ENCODE data around the gene GPC3.

DNA sequence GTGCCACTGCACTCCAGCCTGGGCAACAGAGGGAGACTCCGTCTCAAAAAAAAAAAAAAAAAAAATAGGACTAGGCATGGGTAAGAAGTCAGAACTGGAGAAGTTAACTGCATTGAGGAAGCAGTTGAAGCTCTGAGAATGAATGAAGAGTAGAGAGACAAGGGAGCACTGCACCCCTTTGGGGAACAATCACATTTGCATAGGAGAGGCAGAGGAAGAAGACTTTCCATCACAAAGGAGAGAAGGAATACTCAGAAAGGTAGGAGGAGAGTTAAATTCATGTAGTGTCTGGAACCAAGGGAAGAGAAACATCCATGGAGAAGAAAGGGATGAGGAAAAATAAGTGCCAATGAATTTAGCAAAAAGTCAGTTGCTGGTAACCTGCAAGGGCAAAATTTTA, 72.4 kb downstream of the GPC3 start:
- TF ChIP-seq, protein P1, sequence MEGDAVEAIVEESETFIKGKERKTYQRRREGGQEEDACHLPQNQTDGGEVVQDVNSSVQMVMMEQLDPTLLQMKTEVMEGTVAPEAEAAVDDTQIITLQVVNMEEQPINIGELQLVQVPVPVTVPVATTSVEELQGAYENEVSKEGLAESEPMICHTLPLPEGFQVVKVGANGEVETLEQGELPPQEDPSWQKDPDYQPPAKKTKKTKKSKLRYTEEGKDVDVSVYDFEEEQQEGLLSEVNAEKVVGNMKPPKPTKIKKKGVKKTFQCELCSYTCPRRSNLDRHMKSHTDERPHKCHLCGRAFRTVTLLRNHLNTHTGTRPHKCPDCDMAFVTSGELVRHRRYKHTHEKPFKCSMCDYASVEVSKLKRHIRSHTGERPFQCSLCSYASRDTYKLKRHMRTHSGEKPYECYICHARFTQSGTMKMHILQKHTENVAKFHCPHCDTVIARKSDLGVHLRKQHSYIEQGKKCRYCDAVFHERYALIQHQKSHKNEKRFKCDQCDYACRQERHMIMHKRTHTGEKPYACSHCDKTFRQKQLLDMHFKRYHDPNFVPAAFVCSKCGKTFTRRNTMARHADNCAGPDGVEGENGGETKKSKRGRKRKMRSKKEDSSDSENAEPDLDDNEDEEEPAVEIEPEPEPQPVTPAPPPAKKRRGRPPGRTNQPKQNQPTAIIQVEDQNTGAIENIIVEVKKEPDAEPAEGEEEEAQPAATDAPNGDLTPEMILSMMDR (IDR thresholded peaks at IDR 0.05): no peak
- no peak for TF ChIP-seq POLR2A (IDR thresholded peaks at IDR 0.05)
